Natural killer cell treated with Interleukin-12 subunit alpha and Interleukin-12 subunit beta and Interleukin-15 and Interleukin-18, amount 100 ng/mL, for 72 hours (primary cell): ENCODE results near the gene TSPOAP1. TPM values are rescaled to one million over a fixed set of nuclear protein-coding genes. Genes with fewer than 3 reads are reported as not detected.
A peak's percentile ranks its signal among the peaks of the same experiment; 100 is the strongest.

Source experiments
- ATAC-seq, 2 donors: fragments of 150-1000 bp; cut with Tn5 transposase in 1 of 2; sonication (Bioruptor Pico), chemical (Tn5 transposase) in 1 of 2; 2 replicates each; pipeline ENCODE4 v1.10.0; 2021
- DNase-seq: peaks from one replicate; pipeline ENCODE4 v3.0.0; 2022; ENCODE audit warnings: low spot score
- H3K27ac Mint-ChIP-seq, 2 donors: 1 replicate in 1 of 2; 2 replicates in 1 of 2; pipeline ENCODE4 v1.8.0; 2022; ENCODE audit warnings: mixed read lengths in 2 of 2, mild to moderate bottlenecking in 1 of 2, moderate library complexity in 1 of 2
- H3K27me3 Mint-ChIP-seq, 2 donors: 1 replicate in 1 of 2; 2 replicates in 1 of 2; pipeline ENCODE4 v1.8.0; 2022; ENCODE audit warnings: mixed read lengths in 2 of 2
- H3K36me3 Mint-ChIP-seq: one replicate; pipeline ENCODE4 v1.8.0; 2022; ENCODE audit warnings: mixed read lengths
- H3K4me1 Mint-ChIP-seq, 2 donors: 1 replicate in 1 of 2; 2 replicates in 1 of 2; pipeline ENCODE4 v1.8.0; 2022; ENCODE audit warnings: low read depth in 2 of 2, mixed read lengths in 2 of 2, mild to moderate bottlenecking in 1 of 2
- H3K4me3 Mint-ChIP-seq: one replicate; pipeline ENCODE4 v1.8.0; 2022; ENCODE audit warnings: mixed read lengths
- H3K9me3 Mint-ChIP-seq: 2 replicates; pipeline ENCODE4 v1.8.0; 2022; ENCODE audit warnings: mixed read lengths
- total RNA-seq, 2 donors: library from RNA; stranded (reverse); gene quantifications; one replicate each; pipeline ENCODE4 v1.2.3, GENCODE V29; 2022

Gene TSPOAP1
- total RNA-seq, 2 donors from 2014 or later: 54.0 to 82.3 TPM

DNA sequence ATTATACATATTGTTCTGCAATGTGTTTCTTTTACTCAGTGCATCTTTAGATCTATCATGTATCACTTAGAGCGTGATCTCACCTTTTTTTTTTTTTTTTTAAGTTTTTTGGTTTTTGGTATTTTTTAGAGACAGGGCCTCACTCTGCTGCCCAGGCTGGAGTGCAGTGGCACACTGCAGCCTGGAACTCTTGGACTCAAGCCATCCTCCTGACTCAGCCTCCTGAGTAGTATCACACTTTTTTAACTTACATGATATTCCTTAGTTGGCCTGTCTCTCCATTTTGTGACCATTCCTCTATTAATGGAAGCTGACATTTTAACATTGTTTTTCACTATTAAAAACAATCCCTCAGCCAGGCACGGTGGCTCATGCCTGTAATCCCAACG is 43.2 kb downstream of the TSPOAP1 start:
- Mint-ChIP-seq H3K36me3 (no peaks in the 10 kb centered on the region), H3K9me3 (no peaks in the 10 kb centered on the region), H3K4me1 (no peaks in the 10 kb centered on the region), H3K27ac (no peak overlapping the region), H3K27me3 (peaks cover 15 to 19% of the 10 kb centered on the region in 2 donors), H3K4me3 (no peak overlapping the region)
- DNase-seq (no peak), ATAC-seq (no peak)

DNA sequence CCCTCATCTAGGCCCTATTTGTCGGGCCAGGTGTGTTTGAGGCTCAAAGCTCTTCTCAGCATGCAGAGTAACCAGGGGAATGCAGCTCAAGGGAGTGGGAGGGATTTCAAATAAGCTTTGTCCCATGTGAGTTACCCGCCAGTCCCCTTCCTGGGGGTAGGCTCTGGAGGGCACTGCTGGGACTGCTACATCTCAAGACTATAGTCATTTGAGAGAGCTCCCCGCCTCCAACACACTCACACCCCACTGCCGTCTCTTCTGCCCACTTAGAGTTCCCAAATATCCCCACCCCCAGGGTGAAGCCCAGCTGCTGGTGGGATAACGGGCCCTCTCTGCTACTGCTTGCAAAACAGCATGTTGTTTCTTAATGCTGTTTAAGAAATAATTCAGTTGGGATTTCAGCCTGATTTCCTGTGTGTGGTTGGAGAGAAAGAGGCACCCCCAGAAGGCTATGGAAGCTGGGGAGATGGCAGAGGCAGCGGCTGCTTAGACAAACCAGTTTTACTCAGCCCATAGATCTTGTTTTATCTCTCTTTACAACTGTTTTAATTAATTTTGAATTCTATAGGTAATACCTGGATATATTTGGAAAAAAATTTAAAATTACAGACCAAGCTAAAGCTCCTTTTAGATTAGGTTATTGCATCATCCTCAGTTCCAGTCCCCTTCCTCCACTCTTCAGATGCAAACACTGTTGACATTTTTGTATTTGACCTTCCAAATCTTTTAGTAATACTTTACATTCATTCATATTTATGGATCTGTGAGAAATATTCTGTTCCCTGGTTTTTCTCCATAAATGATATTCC is 43.8 kb downstream of the TSPOAP1 start:
- H3K36me3 Mint-ChIP-seq: no peaks in the 10 kb centered on the region
- peaks cover 14% of the 10 kb centered on the region in 2 donors for H3K27me3 Mint-ChIP-seq
- H3K27ac Mint-ChIP-seq: no peak overlapping the region
- no peak for ATAC-seq
- no peak overlapping the region for H3K4me3 Mint-ChIP-seq
- H3K4me1 Mint-ChIP-seq: peaks cover under 1% of the 10 kb centered on the region in 2 donors
- no peaks in the 10 kb centered on the region for H3K9me3 Mint-ChIP-seq
- DNase-seq: no peak

DNA sequence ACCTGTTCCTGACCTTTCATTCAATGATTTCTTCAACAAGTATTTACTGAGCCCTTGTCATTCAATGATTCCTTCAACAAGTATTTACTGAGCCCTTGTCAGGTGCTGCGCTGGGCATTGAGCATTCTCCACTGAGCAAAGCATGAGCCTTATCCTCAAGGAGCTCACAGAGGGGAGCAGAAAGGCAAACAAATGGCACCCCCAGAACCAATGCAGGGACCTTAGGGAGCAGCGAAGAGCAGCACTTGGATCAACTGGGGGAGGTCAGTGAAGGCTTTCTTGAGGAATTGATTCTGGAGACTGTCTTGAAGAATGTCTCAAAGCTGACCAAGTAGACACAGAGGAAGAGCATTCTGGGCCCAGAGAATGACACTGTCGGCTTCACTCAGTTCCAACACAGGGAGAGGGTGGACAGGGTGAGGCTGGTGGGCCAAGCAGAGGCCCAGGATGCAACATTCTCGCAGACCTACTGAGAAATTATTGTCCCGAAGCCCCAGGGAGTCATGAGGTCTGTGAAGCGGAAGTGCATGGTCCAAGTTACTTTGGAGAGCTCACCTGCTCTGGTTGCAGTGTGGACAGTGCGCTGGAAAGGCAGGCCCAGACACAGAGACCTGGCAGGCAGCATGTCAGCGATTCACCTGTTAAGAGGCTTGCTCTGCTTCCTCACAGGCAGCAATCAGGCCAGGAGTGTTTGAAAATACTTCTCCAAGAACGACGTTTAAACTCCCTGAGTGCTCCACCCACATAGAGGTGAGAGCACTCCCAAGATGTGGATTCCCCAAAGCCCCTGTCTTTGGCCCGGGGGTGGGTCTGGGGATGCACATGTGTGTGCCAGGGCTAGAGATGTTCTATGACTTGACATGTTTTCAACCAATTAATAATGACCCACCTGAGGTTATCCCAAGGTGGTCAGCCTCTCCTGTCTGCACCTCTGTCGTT is 44.7 kb downstream of the TSPOAP1 start:
- no peak overlapping the region for H3K4me3 Mint-ChIP-seq
- no peaks in the 10 kb centered on the region for H3K36me3 Mint-ChIP-seq
- DNase-seq (no peak), ATAC-seq (no peak)
- no peaks in the 10 kb centered on the region for H3K9me3 Mint-ChIP-seq
- no peak overlapping the region for H3K27ac Mint-ChIP-seq
- peaks cover 12 to 17% of the 10 kb centered on the region in 2 donors for H3K27me3 Mint-ChIP-seq
- H3K4me1 Mint-ChIP-seq: peaks cover 3 to 4% of the 10 kb centered on the region in 2 donors

DNA sequence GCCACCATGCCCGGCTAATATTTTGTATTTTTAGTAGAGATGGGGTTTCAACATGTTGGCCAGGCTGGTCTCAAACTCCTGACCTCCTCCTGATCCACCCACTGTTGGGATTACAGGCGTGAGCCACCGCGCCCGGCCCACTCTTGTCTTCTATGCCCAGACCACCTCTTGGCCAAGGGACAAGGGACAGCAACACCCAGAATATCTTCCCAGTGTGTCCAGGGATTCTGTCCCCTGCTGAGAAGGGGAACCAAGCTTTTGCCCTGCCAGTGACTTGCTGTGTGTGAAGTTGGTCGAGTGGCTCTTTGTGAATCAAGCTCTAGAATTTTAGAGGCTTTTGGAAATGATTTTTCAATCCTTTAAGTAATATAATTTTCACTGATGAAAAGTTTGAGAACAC is 46.2 kb downstream of the TSPOAP1 start:
- no peaks in the 10 kb centered on the region for H3K9me3 Mint-ChIP-seq
- peaks cover 4 to 8% of the 10 kb centered on the region in 2 donors for H3K4me1 Mint-ChIP-seq
- DNase-seq (no peak), ATAC-seq (no peak)
- peaks cover 2 to 21% of the 10 kb centered on the region in 2 donors for H3K27me3 Mint-ChIP-seq
- no peaks in the 10 kb centered on the region for H3K36me3 Mint-ChIP-seq
- no peak overlapping the region for H3K27ac Mint-ChIP-seq
- no peak overlapping the region for H3K4me3 Mint-ChIP-seq

DNA sequence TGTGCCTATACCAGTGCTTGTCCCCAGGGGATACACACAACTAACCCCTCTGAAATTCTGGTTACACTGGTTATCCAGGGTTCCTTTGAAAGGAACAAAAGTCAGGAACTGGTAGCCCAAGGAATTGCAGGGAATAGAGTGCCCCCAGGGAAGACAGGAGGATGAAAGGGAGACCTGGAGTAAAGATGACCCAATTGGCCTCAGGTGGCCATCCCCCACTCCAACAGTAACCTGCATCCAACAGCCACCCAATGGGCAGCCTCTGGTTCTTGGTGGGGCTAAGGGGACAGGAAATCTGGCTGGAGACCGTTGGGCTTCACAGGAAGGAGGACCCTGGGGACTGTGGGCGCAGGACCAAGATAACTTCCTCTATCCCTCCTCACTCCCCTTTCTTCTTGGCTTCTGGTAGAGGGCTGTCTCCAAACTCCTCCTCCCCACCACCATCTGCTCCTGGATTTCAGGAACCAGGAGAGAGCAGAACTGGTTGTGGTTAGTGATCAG is 47.0 kb downstream of the TSPOAP1 start:
- no peaks in the 10 kb centered on the region for H3K36me3 Mint-ChIP-seq
- no peak overlapping the region for H3K27ac Mint-ChIP-seq
- DNase-seq: no peak
- no peak for ATAC-seq
- H3K4me1 Mint-ChIP-seq: peaks cover 4 to 8% of the 10 kb centered on the region in 2 donors
- no peak overlapping the region for H3K4me3 Mint-ChIP-seq
- peaks cover 0 to 21% of the 10 kb centered on the region in 2 donors for H3K27me3 Mint-ChIP-seq
- H3K9me3 Mint-ChIP-seq: no peaks in the 10 kb centered on the region

DNA sequence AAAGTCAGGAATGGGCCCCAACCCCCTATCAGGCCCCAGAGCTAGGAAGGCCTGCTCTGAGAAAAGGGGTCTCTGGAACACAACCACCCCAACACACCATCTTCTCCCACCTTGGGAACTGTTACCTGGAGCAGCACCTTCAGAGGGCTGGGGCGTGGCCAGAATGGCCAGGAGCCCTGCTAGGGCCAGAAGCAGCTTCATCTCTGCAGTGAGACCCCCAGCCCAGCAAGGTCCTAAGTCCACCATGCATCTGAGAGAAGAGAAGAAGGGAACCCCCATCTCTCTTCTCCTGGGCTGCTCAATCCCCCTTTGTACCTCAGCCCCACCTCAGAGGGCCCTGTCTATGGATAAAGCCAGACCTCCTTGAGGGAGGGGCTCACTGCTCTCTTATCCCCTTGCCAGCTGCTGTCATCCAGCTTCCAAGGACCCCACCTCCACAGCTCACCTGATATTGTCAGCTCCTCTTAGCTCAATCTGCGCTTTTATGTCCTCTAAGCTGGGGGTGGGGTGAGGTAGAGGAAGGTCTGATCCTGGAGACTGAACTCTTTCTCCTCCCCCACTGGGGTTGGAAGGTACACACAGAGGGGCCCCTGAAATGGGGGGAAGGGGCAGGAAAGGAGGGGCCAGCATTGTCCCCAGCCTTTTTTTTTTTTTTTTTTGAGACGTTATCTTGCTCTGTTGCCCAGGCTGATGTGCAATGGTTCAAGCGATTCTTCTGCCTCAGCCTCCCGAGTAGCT is 47.9 kb downstream of the TSPOAP1 start, which contains the start of gene MPO:
TSS of gene MPO (minus strand) at position 456 of the 738 bp plus-strand sequence. CDS start at position 279, 177 bp downstream.
- DNase-seq (no peak), ATAC-seq (no peak)
- no peaks in the 10 kb centered on the region for H3K36me3 Mint-ChIP-seq
- no peak within 1 kb of the TSS for H3K27ac Mint-ChIP-seq
- peaks cover 0 to 21% of the 10 kb centered on the region in 2 donors for H3K27me3 Mint-ChIP-seq
- H3K4me1 Mint-ChIP-seq: peaks cover 4 to 8% of the 10 kb centered on the region in 2 donors
- H3K4me3 Mint-ChIP-seq: no peak within 1 kb of the TSS
- no peaks in the 10 kb centered on the region for H3K9me3 Mint-ChIP-seq

DNA sequence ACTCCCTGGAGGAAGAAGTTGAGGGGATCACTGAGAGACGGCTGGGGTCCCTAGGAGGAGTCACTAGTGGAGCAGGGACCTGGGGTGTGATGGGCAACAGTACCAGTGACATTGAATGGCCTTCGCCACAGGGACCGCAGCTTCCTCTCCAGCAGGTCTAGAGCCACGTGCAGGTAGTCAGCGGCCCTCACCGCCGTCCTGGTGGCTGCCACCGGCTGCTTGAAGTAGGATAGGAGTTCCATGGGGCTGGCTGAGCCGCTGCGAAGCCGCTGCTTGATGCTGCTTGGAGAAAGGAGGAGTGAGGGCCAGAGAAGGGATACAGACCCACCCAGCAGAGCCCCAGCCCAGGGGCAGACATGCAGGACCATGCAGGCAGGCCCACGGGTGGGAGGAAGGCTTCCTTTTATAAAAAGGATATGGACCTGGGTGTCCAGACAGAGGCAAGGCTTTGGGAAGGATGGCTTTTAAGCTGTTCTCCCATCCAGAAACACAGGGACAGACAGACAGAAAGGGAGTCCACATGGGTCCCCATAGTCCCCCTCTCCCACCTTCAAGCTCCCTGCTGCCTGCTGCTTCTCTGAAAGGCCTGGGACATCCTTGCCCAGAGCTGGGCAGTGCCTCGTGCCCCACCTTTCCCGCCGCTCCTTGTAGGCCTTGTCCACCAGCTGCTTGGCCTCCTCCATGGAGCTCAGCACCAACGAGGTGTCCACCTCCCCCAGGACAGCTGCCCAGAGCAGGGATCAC is 48.7 kb downstream of the TSPOAP1 start:
- Mint-ChIP-seq H3K27me3 (peaks cover 0 to 19% of the 10 kb centered on the region in 2 donors), H3K9me3 (no peaks in the 10 kb centered on the region), H3K4me3 (no peak overlapping the region), H3K36me3 (no peaks in the 10 kb centered on the region), H3K4me1 (peaks cover 4 to 8% of the 10 kb centered on the region in 2 donors), H3K27ac (no peak overlapping the region)
- DNase-seq (no peak), ATAC-seq (peak in 1 of 2 donors; percentile 18)

DNA sequence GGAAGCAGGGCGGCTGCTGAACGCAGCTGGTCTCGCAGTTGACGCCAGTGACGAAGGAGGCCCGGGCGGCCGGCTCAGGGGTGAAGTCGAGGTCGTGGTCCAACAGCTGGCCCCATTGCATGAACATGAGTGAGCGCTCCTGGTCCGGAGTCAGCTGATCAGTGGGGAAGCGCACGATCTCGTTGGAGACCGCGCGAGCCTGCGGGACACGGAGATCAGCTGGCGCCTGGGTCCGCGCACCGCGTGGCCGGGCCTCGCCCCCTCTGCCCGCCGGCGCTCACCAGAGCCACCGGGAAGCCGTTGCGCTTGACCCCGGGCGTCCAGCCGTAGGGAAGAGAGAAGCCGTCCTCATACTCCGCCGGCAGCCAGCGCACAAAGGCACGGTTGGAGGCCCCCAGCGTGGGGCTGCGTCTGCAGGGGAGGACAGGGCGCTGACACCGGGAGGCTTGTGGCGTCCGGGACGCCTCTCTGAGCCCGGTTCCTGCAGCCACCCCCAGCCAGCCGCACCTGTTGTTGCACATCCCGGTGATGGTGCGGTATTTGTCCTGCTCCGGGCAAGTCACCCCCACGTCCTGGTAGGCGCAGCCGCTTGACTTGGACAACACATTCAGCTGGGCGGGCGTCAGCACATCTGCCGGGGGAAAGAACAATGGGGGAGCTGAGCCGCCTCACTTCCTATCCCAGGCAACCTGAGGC is 49.4 kb downstream of the TSPOAP1 start:
- ATAC-seq (no peak), DNase-seq (no peak)
- Mint-ChIP-seq H3K4me1 (peaks cover 4 to 8% of the 10 kb centered on the region in 2 donors), H3K27me3 (peaks cover 0 to 19% of the 10 kb centered on the region in 2 donors), H3K4me3 (no peak overlapping the region), H3K27ac (no peak overlapping the region), H3K36me3 (no peaks in the 10 kb centered on the region), H3K9me3 (no peaks in the 10 kb centered on the region)

DNA sequence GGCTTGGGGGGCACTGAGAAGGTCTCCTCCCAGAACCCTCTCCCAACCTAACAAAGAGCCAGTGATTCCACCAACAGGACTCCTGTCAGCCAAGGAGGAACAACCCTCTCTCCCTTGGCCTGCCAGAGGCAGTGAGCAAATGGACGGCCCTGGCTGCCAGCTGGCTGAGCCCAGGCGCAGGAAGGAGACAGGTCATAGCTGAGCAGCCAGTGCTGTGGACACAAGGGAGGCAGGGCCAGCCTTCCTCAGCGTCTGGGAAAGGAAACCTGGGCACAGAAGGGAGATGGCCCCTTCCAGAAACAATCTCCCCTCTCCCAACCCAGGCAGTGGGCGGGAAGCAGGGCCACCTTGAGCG is 50.0 kb downstream of the TSPOAP1 start:
- ATAC-seq (no peak), DNase-seq (no peak)
- H3K27me3 Mint-ChIP-seq: peaks cover 0 to 18% of the 10 kb centered on the region in 2 donors
- H3K4me3 Mint-ChIP-seq: no peak overlapping the region
- peaks cover 4 to 8% of the 10 kb centered on the region in 2 donors for H3K4me1 Mint-ChIP-seq
- no peaks in the 10 kb centered on the region for H3K9me3 Mint-ChIP-seq
- no peaks in the 10 kb centered on the region for H3K36me3 Mint-ChIP-seq
- H3K27ac Mint-ChIP-seq: no peak overlapping the region

DNA sequence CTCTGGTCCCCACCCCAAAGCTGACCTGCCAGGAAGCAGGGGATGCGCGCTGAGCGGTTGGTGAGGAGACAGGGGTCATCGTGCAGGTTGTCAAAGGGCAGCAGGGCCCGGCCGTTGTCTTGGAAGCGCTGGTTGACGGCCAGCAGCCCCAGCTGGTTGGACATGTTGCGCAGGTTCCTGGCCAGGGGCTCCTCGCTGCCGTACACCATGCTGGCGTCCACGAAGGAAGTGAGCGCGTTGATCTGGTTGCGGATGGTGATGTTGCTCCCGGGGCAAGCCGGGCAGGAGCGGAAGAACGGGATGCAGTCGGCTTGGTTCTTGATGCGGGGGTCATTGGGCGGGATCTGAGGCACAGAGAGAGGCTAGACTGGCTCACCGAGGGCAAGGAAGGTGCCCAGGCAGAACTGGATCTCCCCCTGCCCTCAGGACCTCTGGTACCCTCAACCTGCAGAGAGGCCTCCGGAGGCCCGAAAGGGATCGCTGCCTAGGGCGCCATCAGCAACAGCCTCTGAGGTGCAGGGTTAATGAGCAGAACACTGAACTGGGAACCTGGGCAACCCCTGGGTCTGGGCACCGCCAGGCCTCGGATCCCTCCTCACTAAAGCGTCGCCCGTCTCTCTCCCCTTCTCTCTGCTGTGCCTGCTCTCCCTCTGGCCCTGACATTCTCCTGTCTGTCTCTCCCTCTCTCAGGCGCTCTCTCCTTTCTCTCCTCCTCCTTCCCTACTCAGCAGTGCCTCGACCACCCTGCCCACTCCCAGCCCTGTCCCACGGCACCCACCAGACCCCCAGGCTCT is 50.6 kb downstream of the TSPOAP1 start:
- Mint-ChIP-seq H3K4me1 (peaks cover 4 to 8% of the 10 kb centered on the region in 2 donors), H3K27ac (no peak overlapping the region), H3K9me3 (no peaks in the 10 kb centered on the region), H3K4me3 (no peak overlapping the region), H3K36me3 (no peaks in the 10 kb centered on the region), H3K27me3 (peaks cover 0 to 17% of the 10 kb centered on the region in 2 donors)
- no peak for DNase-seq
- ATAC-seq: no peak

DNA sequence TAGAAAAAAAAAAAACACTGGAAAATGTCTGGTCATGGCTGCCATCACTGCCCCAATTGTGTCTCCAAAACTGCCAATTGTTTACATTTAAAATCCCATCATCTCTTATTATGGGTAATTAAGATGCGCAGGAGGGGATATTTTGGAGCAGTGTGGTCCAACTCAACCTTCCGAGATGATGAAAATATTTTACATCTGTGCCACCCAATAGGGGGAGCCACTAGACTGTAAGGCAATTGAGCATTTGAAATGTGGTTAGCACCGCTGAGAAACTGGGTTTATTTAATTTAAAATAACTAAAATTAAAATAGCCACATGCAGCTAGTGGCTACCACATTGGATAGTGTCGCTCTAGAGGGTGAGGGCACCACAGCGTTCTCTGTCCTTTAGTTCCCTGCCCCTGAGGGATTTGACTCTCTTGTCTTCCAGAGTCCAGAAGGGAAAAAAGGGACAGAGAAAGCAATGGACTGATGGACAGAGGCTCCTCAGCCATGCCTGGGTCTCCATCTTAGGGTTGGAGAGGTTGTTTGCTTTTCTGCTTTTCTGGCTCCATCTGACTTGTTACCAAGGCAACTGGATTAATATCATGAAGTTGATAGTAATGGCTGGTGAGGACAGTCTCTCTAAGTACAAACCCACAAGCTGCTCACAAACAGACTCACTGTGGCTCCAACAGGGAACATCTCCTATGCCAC is 51.3 kb downstream of the TSPOAP1 start:
- Mint-ChIP-seq H3K4me1 (peaks cover 4 to 8% of the 10 kb centered on the region in 2 donors), H3K9me3 (no peaks in the 10 kb centered on the region), H3K36me3 (no peaks in the 10 kb centered on the region), H3K4me3 (no peak overlapping the region), H3K27me3 (peaks cover 0 to 19% of the 10 kb centered on the region in 2 donors), H3K27ac (no peak overlapping the region)
- ATAC-seq: no peak
- no peak for DNase-seq
